ENCODE data around the gene TNKS1BP1.

The TNKS1BP1 gene

GRCh38 chr11:57318178-57318577 lies 6.6 kb downstream of the TNKS1BP1 start:
- no peak for TF ChIP-seq POLR2A (IDR thresholded peaks at IDR 0.05; ENCODE audit: low read length)
- no peak for TF ChIP-seq GATA1 (IDR thresholded peaks at IDR 0.05; ENCODE audit: low read depth, low read length)
- no peak for DNase-seq

GRCh38 chr11:57316017-57316416 lies 8.7 kb downstream of the TNKS1BP1 start:
- TF ChIP-seq GATA1 (IDR thresholded peaks at IDR 0.05; ENCODE audit: low read depth, low read length), result no peak
- TF ChIP-seq POLR2A (IDR thresholded peaks at IDR 0.05; ENCODE audit: low read length), result no peak
- no peak for DNase-seq

GRCh38 chr11:57315491-57315890 lies 9.3 kb downstream of the TNKS1BP1 start:
- no peak for TF ChIP-seq GATA1 (IDR thresholded peaks at IDR 0.05; ENCODE audit: low read depth, low read length)
- TF ChIP-seq POLR2A (IDR thresholded peaks at IDR 0.05; ENCODE audit: low read length), result no peak
- no peak for DNase-seq

DNA sequence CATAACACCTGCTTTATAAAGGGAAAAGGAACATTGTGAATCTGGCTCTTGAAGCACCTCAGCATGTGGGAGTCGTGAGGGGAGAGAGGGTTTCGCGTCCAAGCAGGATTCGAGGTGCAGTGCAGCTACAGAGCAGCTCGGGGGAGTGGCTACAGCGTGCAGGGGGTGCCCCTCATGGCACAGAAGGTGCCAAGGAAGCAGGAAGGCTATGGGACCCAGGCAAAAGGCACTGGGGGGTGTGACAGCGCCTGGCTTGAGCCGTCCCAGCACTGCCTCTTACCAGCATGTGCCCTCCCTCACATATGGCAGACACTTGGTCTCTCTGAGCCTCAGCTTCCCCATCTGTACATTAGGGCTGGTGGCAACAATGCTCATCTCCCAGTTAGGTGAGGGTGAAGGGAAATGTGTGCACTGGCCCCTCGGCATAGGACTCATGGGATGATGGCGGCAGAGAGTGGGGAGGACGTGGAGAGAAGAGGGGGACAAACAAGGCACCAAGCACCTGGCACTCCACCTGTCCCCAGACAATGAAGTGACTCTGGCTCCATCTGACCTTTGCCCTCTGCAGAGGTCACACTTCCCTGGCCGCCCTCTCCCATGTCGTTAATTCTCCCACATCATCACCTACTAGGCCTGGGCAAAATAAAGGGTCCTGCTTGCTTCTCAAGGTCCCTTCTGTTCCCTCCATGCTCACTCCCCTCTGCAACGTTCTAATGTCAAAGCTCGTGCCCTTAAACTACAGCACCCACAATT lies 10.4 kb downstream of the TNKS1BP1 start:
- DNase-seq, result no peak
- no peak for TF ChIP-seq GATA1 (IDR thresholded peaks at IDR 0.05; ENCODE audit: low read depth, low read length)
- TF ChIP-seq POLR2A (IDR thresholded peaks at IDR 0.05; ENCODE audit: low read length), result no peak

GRCh38 chr11:57313788-57314135 lies 11.0 kb downstream of the TNKS1BP1 start:
- TF ChIP-seq GATA1 (IDR thresholded peaks at IDR 0.05; ENCODE audit: low read depth, low read length), result no peak
- no peak for TF ChIP-seq POLR2A (IDR thresholded peaks at IDR 0.05; ENCODE audit: low read length)

DNA sequence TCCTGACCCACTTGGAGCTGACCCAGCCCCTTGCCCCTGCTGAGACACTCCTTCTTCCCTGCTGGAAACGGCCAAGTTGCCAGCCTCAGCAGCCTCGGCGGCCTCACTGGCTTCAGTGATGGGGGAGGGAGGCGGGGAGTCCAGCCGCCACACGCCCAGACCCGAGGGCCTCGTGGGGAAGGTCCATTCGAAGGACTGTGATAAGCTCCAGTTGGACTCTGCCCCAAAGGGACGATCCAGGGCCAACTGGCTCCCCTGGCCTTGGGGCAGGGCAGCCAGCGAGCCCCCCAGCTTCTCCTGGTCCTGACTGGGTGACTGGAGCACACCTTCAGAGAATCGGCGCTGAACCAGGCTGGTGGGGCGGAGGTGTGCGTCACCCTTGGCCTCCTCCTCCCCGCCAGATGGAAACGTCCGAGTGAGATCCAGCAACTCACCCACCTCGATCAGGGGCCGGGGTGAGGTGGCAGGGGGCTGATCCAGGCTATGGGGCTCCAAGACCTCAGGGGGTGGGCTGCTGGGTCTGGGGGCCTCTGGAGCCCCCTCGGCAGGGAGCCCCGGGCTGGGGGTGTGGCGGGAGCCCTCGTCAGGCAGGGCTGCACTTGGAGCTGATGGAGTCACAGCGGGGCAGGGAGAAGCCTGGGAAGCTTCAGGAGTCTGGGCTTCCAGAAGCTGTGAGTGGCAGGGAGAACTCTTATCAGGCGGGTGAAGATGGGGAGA lies 11.5 kb downstream of the TNKS1BP1 start:
- DNase-seq, result no peak
- no peak for TF ChIP-seq GATA1 (IDR thresholded peaks at IDR 0.05; ENCODE audit: low read depth, low read length)
- TF ChIP-seq POLR2A (IDR thresholded peaks at IDR 0.05; ENCODE audit: low read length), result no peak

More at GRCh38 chr11:57313788-57314135, 11.0 kb downstream of the TNKS1BP1 start:
- DNase-seq, result no peak

GRCh38 chr11:57312511-57313021 lies 12.2 kb downstream of the TNKS1BP1 start:
- DNase-seq, result peak in 1 of 2 experiments; percentile 22
- TF ChIP-seq POLR2A (IDR thresholded peaks at IDR 0.05; ENCODE audit: low read length), result no peak
- no peak for TF ChIP-seq GATA1 (IDR thresholded peaks at IDR 0.05; ENCODE audit: low read depth, low read length)

DNA sequence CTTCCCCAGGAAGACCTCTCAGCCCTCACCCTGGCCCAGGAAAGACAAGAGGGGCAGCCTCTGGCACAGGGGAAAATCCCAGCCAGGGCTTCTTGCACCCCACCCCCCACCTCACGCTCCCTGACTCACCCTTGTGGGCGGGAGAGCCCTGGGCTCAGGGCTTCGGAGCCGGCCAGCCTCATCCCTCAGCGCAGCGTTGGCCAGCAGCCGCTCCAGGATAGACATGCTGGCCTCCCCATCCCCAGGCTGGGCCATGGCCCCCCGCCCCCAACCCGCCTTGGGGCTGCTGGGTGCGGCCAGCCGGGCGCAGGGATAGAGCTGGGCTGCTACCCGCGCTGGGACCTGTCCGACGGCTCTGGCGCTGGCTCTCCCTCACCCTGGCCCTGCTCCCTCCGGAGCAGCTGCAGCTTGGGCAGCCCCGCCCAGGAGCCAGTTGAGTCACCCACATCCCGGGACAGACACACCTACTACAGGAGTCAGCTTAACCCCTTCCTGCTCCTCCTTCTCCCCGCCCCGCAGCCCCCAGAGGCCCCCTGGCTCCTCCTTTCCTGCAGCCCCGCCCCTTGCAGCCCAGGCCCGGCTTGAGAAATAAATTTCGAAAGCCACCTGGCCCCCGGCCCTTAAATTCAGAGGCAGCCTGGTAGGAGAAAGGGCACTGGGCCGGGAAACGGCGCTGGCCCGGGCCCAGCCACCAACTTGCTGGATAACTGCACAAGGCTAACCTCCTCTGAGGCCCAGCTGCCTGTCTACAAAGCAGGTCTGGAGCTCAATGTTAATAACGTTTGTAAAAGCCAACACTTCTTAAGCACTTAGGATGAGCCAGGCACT lies 13.4 kb downstream of the TNKS1BP1 start:
- TF ChIP-seq GATA1 (IDR thresholded peaks at IDR 0.05; ENCODE audit: low read depth, low read length) (no peak), POLR2A (IDR thresholded peaks at IDR 0.05; ENCODE audit: low read length) (no peak)

GRCh38 chr11:57310630-57311086 lies 14.1 kb downstream of the TNKS1BP1 start:
- TF ChIP-seq GATA1 (IDR thresholded peaks at IDR 0.05; ENCODE audit: low read depth, low read length) (no peak), POLR2A (IDR thresholded peaks at IDR 0.05; ENCODE audit: low read length) (no peak)
- DNase-seq, result peak in 1 of 2 experiments; percentile 44

More for the DNA sequence above, 13.4 kb downstream of the TNKS1BP1 start:
- peak; percentile 70 to 88 for DNase-seq

GRCh38 chr11:57310091-57310490 lies 14.7 kb downstream of the TNKS1BP1 start:
- no peak for TF ChIP-seq GATA1 (IDR thresholded peaks at IDR 0.05; ENCODE audit: low read depth, low read length)
- TF ChIP-seq POLR2A (IDR thresholded peaks at IDR 0.05; ENCODE audit: low read length), result no peak
- DNase-seq, result no peak

DNA sequence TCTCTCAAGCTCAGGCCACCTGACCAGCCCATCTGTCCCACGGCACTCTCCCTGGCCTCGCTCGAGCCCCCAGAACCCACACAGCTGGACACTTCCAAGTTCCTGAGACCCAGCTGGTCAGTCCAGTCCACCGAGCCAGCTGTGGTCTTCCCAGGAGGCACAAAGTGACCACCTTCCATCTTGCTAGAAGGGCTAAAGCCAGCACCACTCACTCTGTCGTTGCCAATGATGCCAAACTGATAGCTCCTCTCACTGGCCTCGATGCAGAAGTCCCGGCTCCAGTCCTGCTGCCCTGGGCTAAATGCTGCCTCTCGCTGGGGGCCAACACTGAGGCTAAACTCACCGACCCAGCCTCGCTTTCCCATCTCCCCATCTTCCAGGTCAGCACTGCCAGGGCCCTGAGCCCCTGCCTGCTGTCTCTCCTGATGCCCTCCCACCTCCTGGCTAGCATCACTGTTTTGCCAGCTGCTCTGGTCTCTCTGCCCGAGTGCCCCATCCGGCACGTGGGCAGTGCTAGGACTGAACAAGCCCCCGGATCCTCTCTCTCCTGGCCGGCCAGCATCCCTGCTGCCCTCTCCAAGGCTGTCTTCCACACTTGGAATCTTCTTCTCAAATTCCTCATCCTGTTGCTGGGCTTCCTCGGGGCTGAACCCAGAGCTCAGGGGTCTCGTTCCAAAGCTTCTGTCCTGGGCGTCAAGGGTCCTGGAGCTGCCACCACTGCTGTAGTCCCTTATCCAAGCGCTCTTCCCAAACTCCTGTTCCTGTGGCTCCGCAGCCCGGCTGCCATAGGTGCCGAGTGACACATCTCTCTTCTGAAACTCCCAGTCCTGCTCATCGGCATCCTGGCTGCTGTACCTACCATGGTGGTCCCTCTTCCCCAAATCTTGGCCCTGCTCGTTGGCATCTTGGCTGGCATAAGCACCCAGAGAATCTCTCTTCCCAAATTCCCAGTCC lies 15.4 kb downstream of the TNKS1BP1 start:
- no peak for DNase-seq
- no peak for TF ChIP-seq POLR2A (IDR thresholded peaks at IDR 0.05; ENCODE audit: low read length)
- no peak for TF ChIP-seq GATA1 (IDR thresholded peaks at IDR 0.05; ENCODE audit: low read depth, low read length)

GRCh38 chr11:57308426-57309060 lies 16.2 kb downstream of the TNKS1BP1 start:
- DNase-seq, result no peak
- no peak for TF ChIP-seq GATA1 (IDR thresholded peaks at IDR 0.05; ENCODE audit: low read depth, low read length)
- no peak for TF ChIP-seq POLR2A (IDR thresholded peaks at IDR 0.05; ENCODE audit: low read length)
